ENCODE data around the gene DMPK. TPM values are rescaled to one million over a fixed set of nuclear protein-coding genes. Genes with fewer than 3 reads are reported as not detected.
A peak's percentile ranks its signal among the peaks of the same experiment; 100 is the strongest.

Gene DMPK
- total and polyA plus RNA-seq, 9 of the 15 experiments (the other 6 are each of a cell fraction or from before 2014, with no cell fraction given): 0.24 to 31.3 (median 7.3) TPM

DNA sequence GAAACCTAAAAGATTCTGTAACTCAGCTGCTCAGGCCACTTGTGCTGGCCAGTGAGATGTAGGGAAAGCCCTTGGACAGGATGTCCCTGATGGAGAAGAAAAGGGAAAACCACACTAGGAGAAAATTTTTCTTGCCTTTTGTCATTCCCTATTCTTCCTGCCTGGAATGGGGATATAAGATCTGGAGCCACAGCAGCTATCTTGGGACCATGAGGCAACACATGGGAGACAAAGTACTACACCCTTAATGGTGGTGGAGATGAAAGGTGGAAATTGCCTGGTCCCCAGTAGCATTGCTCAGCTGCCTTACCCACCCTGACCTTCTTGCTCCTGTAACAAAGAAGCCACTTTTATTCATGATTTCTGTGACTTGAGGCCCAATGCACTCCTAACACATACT lies 23.4 kb upstream of the DMPK start (continued):
- TF ChIP-seq, protein P1, sequence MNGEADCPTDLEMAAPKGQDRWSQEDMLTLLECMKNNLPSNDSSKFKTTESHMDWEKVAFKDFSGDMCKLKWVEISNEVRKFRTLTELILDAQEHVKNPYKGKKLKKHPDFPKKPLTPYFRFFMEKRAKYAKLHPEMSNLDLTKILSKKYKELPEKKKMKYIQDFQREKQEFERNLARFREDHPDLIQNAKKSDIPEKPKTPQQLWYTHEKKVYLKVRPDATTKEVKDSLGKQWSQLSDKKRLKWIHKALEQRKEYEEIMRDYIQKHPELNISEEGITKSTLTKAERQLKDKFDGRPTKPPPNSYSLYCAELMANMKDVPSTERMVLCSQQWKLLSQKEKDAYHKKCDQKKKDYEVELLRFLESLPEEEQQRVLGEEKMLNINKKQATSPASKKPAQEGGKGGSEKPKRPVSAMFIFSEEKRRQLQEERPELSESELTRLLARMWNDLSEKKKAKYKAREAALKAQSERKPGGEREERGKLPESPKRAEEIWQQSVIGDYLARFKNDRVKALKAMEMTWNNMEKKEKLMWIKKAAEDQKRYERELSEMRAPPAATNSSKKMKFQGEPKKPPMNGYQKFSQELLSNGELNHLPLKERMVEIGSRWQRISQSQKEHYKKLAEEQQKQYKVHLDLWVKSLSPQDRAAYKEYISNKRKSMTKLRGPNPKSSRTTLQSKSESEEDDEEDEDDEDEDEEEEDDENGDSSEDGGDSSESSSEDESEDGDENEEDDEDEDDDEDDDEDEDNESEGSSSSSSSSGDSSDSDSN (IDR thresholded peaks at IDR 0.05; ENCODE audit: borderline replicate concordance in 1 of 2, low read depth in 2 of 2, low read length in 2 of 2): no peak
- TF ChIP-seq DNMT1 (IDR thresholded peaks at IDR 0.05) (no peak), SRSF1 (IDR thresholded peaks at IDR 0.05; ENCODE audit: low read depth, low read length) (no peak), RFX7 (CRISPR knock-in tag; IDR thresholded peaks at IDR 0.05) (no peak), ZC3H11A (IDR thresholded peaks at IDR 0.05; ENCODE audit: low read depth, low read length) (no peak), JUNB (CRISPR knock-in tag; conservative IDR thresholded peaks at IDR 0.05) (no peak), LEF1 (IDR thresholded peaks at IDR 0.05) (no peak), ZNF589 (CRISPR knock-in tag; IDR thresholded peaks at IDR 0.05; ENCODE audit: low read depth) (no peak), CREB1 (IDR thresholded peaks at IDR 0.05) (no peak), CREB1 (CRISPR knock-in tag; IDR thresholded peaks at IDR 0.05) (no peak), ZNF24 (IDR thresholded peaks at IDR 0.05) (no peak), MEIS2 (IDR thresholded peaks at IDR 0.05; ENCODE audit: partially characterized antibody) (no peak), ZNF23 (CRISPR knock-in tag; IDR thresholded peaks at IDR 0.05) (no peak), C11orf30 (IDR thresholded peaks at IDR 0.05; ENCODE audit: low read depth) (no peak), ZSCAN29 (IDR thresholded peaks at IDR 0.05) (no peak), U2AF2 (optimal IDR thresholded peaks at IDR 0.05; ENCODE audit: low read depth, low read length) (no peak), ZNF121 (CRISPR knock-in tag; conservative IDR thresholded peaks at IDR 0.05) (no peak), RBM25 (IDR thresholded peaks at IDR 0.05; ENCODE audit: low read depth, low read length, severe bottlenecking) (peak; percentile 98), ZBTB1 (CRISPR knock-in tag; IDR thresholded peaks at IDR 0.05; ENCODE audit: borderline replicate concordance, low read depth) (no peak), CBX1 (IDR thresholded peaks at IDR 0.05; ENCODE audit: low read depth) (peak; percentile 93; the same call in 1 of the 2 replicates)
- TF ChIP-seq, protein P2, sequence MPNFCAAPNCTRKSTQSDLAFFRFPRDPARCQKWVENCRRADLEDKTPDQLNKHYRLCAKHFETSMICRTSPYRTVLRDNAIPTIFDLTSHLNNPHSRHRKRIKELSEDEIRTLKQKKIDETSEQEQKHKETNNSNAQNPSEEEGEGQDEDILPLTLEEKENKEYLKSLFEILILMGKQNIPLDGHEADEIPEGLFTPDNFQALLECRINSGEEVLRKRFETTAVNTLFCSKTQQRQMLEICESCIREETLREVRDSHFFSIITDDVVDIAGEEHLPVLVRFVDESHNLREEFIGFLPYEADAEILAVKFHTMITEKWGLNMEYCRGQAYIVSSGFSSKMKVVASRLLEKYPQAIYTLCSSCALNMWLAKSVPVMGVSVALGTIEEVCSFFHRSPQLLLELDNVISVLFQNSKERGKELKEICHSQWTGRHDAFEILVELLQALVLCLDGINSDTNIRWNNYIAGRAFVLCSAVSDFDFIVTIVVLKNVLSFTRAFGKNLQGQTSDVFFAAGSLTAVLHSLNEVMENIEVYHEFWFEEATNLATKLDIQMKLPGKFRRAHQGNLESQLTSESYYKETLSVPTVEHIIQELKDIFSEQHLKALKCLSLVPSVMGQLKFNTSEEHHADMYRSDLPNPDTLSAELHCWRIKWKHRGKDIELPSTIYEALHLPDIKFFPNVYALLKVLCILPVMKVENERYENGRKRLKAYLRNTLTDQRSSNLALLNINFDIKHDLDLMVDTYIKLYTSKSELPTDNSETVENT (CRISPR knock-in tag; IDR thresholded peaks at IDR 0.05): no peak
- TF ChIP-seq, protein P3, sequence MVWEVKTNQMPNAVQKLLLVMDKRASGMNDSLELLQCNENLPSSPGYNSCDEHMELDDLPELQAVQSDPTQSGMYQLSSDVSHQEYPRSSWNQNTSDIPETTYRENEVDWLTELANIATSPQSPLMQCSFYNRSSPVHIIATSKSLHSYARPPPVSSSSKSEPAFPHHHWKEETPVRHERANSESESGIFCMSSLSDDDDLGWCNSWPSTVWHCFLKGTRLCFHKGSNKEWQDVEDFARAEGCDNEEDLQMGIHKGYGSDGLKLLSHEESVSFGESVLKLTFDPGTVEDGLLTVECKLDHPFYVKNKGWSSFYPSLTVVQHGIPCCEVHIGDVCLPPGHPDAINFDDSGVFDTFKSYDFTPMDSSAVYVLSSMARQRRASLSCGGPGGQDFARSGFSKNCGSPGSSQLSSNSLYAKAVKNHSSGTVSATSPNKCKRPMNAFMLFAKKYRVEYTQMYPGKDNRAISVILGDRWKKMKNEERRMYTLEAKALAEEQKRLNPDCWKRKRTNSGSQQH (CRISPR knock-in tag; IDR thresholded peaks at IDR 0.05): no peak
- TF ChIP-seq, protein P4, sequence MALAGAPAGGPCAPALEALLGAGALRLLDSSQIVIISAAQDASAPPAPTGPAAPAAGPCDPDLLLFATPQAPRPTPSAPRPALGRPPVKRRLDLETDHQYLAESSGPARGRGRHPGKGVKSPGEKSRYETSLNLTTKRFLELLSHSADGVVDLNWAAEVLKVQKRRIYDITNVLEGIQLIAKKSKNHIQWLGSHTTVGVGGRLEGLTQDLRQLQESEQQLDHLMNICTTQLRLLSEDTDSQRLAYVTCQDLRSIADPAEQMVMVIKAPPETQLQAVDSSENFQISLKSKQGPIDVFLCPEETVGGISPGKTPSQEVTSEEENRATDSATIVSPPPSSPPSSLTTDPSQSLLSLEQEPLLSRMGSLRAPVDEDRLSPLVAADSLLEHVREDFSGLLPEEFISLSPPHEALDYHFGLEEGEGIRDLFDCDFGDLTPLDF (CRISPR knock-in tag; IDR thresholded peaks at IDR 0.05): no peak

All from K562 (cell line).